GM12873 (cell line): ENCODE data around the gene TMEM125.

Experiments
- TF ChIP-seq, protein P1 (sequence below): IDR thresholded peaks from 2 replicates; pipeline ENCODE4 v1.5.1; 2012; ENCODE audit warnings: low read depth, mild to moderate bottlenecking, moderate library complexity, low read length, control low read depth; ENCODE audit not compliant: insufficient read depth; ENCODE audit errors: missing control alignments

Gene TMEM125

DNA sequence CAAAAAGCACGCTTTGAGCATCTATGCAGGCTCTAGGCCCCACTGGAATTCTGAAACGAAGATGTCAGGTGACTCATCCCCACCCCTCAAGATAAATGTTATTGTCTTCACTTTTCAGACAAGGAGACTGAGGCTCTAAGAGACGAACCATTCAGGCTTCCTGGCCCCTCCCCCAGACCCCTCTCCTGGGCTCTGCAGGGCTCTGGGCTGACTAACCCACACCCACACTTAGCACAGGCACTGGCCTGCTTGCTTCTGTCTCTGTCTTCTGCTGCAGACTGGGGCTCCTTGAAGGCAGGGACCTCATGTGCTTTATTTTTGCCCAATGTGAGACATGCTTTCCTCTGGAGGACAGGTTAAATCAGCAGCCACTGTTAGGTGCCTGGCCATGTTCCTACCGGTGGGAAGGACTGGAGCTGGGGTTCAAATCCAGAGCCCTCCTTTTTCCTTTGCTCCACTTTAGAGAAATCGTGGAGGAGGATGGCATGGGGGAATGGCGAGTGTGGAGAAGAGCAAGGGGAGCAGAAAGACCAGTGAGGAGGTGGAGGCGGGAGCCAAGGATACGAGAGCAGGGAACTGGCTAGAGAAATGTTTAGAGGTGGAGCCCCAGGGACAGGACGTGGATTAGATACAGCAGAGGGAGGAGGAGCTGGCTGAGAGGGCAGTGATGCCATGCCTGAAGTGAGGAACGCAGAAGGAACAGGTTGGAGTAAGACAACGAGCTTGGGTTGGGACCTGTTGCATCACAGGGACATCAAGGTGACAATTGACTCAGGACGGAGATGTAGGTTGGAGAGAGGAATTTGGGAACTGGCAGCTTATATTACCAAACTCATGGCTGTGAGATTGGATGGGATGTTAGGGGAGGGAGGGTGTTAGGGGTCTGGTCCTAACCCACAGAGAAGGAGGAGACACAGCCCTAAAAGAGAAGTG lies 1.7 kb downstream of the TMEM125 start:
- TF ChIP-seq, protein P1, sequence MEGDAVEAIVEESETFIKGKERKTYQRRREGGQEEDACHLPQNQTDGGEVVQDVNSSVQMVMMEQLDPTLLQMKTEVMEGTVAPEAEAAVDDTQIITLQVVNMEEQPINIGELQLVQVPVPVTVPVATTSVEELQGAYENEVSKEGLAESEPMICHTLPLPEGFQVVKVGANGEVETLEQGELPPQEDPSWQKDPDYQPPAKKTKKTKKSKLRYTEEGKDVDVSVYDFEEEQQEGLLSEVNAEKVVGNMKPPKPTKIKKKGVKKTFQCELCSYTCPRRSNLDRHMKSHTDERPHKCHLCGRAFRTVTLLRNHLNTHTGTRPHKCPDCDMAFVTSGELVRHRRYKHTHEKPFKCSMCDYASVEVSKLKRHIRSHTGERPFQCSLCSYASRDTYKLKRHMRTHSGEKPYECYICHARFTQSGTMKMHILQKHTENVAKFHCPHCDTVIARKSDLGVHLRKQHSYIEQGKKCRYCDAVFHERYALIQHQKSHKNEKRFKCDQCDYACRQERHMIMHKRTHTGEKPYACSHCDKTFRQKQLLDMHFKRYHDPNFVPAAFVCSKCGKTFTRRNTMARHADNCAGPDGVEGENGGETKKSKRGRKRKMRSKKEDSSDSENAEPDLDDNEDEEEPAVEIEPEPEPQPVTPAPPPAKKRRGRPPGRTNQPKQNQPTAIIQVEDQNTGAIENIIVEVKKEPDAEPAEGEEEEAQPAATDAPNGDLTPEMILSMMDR, result no peak

DNA sequence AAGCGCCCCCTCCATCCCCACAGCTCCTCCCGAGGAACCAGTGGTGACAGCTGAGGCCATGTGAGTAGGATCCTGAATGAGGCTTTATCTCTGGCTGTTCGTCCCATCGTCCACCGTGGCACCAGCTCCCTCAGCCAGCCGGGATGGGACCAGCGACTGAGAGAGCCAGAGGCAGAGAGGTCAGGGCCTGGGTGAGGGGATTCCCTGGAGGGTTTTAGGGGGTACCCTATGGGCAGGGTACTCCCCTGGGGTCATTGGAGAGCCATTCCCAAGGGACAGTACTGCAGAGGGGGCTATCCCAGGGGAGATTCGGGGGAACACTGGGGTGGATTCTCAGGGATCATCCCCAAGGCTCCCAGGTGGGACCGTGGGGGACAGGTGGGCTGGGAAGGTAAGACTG lies 2.4 kb downstream of the TMEM125 start:
- TF ChIP-seq, protein P1, result no peak

DNA sequence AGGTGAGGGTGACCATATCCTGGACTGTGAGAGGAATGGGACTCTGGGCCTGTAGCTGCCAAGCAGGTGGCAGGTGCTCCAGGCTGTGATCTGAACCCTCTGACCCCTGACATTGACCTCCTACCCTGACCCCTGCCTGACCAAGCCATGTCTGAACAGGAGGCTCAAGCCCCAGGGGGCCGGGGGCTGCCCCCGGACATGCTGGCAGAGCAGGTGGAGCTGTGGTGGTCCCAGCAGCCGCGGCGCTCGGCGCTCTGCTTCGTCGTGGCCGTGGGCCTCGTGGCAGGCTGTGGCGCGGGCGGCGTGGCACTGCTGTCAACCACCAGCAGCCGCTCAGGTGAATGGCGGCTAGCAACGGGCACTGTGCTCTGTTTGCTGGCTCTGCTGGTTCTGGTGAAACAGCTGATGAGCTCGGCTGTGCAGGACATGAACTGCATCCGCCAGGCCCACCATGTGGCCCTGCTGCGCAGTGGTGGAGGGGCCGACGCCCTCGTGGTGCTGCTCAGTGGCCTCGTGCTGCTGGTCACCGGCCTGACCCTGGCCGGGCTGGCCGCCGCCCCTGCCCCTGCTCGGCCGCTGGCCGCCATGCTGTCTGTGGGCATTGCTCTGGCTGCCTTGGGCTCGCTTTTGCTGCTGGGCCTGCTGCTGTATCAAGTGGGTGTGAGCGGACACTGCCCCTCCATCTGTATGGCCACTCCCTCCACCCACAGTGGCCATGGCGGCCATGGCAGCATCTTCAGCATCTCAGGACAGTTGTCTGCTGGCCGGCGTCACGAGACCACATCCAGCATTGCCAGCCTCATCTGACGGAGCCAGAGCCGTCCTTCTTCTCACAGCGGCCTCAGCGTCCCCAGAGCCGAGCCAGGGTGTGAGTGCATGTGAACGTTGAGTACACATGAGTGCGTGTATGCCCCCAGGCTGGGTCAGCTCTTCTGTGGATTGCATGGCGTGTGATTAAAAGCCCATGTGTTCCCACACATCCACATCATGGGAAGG lies 3.1 kb downstream of the TMEM125 start:
- TF ChIP-seq, protein P1, result no peak

DNA sequence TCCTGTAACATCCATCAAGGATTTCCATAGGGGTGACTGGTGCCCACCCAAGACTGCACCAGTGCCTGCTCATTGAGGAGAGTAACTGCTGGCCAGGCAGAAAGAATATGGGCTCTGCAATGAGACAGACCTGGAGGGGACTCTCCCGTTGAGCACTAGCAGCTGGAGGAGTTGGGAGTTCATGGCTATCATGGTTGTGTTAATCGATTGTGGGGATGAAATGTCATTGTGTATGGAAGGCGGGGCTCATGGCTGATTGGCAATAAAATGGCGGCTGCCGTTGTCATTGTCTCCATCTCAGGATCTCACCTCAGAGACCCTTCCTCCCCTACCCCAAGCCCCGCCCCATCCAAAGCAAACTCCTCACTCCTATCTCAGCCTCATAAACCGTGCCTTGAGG lies 3.9 kb downstream of the TMEM125 start:
- TF ChIP-seq, protein P1, result no peak

DNA sequence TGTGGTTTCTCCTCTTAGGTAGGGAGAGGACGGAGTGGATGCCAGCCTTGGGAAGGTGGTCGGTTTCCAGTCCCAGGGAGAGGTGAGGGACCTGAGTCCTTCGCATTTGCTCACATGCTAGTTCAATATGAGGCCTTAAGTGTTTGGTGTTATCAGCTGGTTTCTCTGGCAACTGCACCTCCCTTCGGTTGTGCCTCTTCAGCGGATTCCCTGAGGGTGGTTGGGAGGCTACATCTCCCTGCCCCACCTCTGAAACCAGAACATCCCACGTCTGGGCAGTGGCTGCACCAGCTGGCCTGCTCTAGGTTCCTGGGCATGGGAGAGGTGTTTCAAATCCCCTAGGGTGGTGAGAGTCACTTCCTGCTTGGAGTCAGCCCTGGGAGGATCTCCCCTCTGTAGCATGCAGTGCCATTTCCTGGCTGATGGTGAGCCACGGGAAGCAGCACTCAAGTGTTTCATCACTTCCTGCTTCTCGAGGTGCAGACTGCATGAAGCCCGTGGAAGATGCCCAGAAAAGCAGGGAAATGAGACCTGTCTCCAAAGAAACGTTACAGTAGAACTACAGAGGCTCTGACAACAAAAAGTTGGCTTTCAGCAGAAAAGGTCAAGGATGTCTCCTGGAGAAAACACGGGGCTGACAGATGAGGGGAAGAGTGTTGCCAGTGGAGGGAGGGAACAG lies 4.5 kb downstream of the TMEM125 start:
- TF ChIP-seq, protein P1, result no peak

DNA sequence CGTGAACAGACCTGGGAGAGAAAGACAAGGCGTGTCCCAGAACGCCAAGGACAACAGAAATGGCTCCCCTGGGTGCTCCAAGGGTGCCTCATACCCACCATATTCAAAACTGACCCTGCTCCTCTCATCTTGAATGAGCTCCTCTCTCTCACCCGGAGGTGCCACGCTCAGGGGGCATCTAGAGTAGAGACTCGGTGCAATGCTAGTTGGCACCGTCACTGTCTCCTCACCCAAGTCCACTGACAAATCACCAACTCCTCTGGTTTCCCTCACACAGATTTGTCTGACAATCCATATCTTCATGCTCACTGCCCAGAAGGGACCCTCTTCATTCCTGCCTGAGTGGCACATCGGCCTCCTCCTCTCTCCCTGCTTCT lies 5.0 kb downstream of the TMEM125 start:
- TF ChIP-seq, protein P1, result no peak
